GM23338 (cell line): ENCODE data around the gene DACH1. TPM values are rescaled to one million over a fixed set of nuclear protein-coding genes. Genes with fewer than 3 reads are reported as not detected.

Experiments used
- ATAC-seq: fragments of 200-7000 bp; cut with Tn5 transposase; 3 replicates; pipeline ENCODE4 v1.9.1; 2020
- DNase-seq: peaks from one replicate; pipeline ENCODE4 v3.0.0-alpha.2; 2015; ENCODE audit warnings: low spot score
- H2AFZ ChIP-seq: fragments of 200-600 bp; sonication (generic); 2 replicates; pipeline ENCODE4 v1.8.0; 2016; ENCODE audit warnings: antibody characterized with exemption, mild to moderate bottlenecking, moderate library complexity
- H3F3A ChIP-seq: fragments of 200-600 bp; sonication (generic); replicated peaks from 2 replicates; pipeline ENCODE4 v1.8.0; 2017; ENCODE audit warnings: antibody characterized with exemption, mixed run types, low read depth
- H3K27ac ChIP-seq: fragments of 200-600 bp; sonication (generic); 2 replicates; pipeline ENCODE4 v1.6.1; 2016; ENCODE audit warnings: low read depth
- H3K27me3 ChIP-seq: fragments of 200-600 bp; sonication (generic); 2 replicates; pipeline ENCODE4 v1.8.0; 2016; ENCODE audit warnings: mild to moderate bottlenecking, mixed run types, moderate library complexity; ENCODE audit not compliant: insufficient read depth
- H3K36me3 ChIP-seq: fragments of 200-600 bp; sonication (generic); 2 replicates; pipeline ENCODE4 v1.8.0; 2016; ENCODE audit warnings: mild to moderate bottlenecking; ENCODE audit not compliant: insufficient read depth
- H3K4me1 ChIP-seq: fragments of 200-600 bp; sonication (generic); 2 replicates; pipeline ENCODE4 v1.8.0; 2016; ENCODE audit warnings: mild to moderate bottlenecking, moderate library complexity; ENCODE audit not compliant: insufficient read depth
- H3K4me2 ChIP-seq: fragments of 200-600 bp; sonication (generic); 2 replicates; pipeline ENCODE4 v1.7.1; 2017; ENCODE audit warnings: mixed run types
- H3K4me3 ChIP-seq: fragments of 200-600 bp; sonication (generic); 2 replicates; pipeline ENCODE4 v1.6.1; 2016; ENCODE audit warnings: mixed run types
- H3K79me2 ChIP-seq: fragments of 200-600 bp; sonication (generic); replicated peaks from 2 replicates; pipeline ENCODE4 v1.8.0; 2017; ENCODE audit warnings: mild to moderate bottlenecking; ENCODE audit not compliant: insufficient read depth
- H3K9me2 ChIP-seq: fragments of 200-600 bp; sonication (generic); 2 replicates; pipeline ENCODE4 v1.8.0; 2017; ENCODE audit not compliant: insufficient read depth
- H4K20me1 ChIP-seq: fragments of 200-600 bp; sonication (generic); replicated peaks from 2 replicates; pipeline ENCODE4 v1.8.0; 2017; ENCODE audit warnings: mild to moderate bottlenecking; ENCODE audit not compliant: insufficient read depth
- H3K27ac Mint-ChIP-seq: 2 replicates; pipeline ENCODE4 v1.8.0; 2020; ENCODE audit warnings: inconsistent platforms, mild to moderate bottlenecking, moderate library complexity, mixed read lengths
- H3K27me3 Mint-ChIP-seq: 3 replicates; pipeline ENCODE4 v1.8.0; 2022; ENCODE audit warnings: low read depth, mild to moderate bottlenecking, moderate library complexity, mixed read lengths, inconsistent platforms; ENCODE audit not compliant: insufficient read depth, poor library complexity
- H3K36me3 Mint-ChIP-seq: 3 replicates; pipeline ENCODE4 v1.8.0; 2021; ENCODE audit warnings: low read depth, mild to moderate bottlenecking, inconsistent platforms, moderate library complexity, mixed read lengths
- H3K4me1 Mint-ChIP-seq: 3 replicates; pipeline ENCODE4 v1.8.0; 2020; ENCODE audit warnings: mild to moderate bottlenecking, inconsistent platforms, mixed read lengths
- H3K4me3 Mint-ChIP-seq: 3 replicates; pipeline ENCODE4 v1.8.0; 2021; ENCODE audit warnings: moderate library complexity, mild to moderate bottlenecking, inconsistent platforms, mixed read lengths
- H3K9me3 Mint-ChIP-seq: 3 replicates; pipeline ENCODE4 v1.8.0; 2020; ENCODE audit warnings: moderate library complexity, mild to moderate bottlenecking, inconsistent platforms, mixed read lengths
- CREB1 ChIP-seq: fragments of 250-450 bp; sonication (Bioruptor Pico); IDR thresholded peaks from 2 replicates; pipeline ENCODE4 v1.5.0; 2020; ENCODE audit warnings: low read depth, mild to moderate bottlenecking, moderate library complexity
- JUNB ChIP-seq: IDR thresholded peaks from one replicate; pipeline ENCODE4 v1.6.1; 2016; ENCODE audit warnings: antibody characterized with exemption; ENCODE audit not compliant: unreplicated experiment
- NANOG ChIP-seq: IDR thresholded peaks from 2 replicates; pipeline ENCODE4 v1.6.1; 2016; ENCODE audit warnings: antibody characterized with exemption, borderline replicate concordance
- ZNF331 ChIP-seq: fragments of 250-450 bp; sonication (Bioruptor Pico); IDR thresholded peaks from 2 replicates; pipeline ENCODE4 v1.5.0; 2020; ENCODE audit warnings: low read depth, mild to moderate bottlenecking, moderate library complexity
- ZNF462 ChIP-seq: fragments of 250-450 bp; sonication (Bioruptor Pico); IDR thresholded peaks from 2 replicates; pipeline ENCODE4 v1.5.0; 2020; ENCODE audit warnings: mild to moderate bottlenecking, moderate library complexity
- polyA plus RNA-seq: library from polyadenylated mRNA; unstranded; fragments of >200 nt; fragmentation: Nextera tagmentation; extraction: Ambion mirVana; gene quantifications from 2 replicates; pipeline ENCODE4 v1.2.1, GENCODE V29; 2016
- total RNA-seq: library from RNA; depleted of rRNA; stranded (reverse); fragments of >200 nt; shearing (Covaris generic); gene quantifications from 2 replicates; pipeline ENCODE4 v1.2.3, GENCODE V29; 2014

Gene DACH1
- total and polyA plus RNA-seq, 2 experiments from 2014 or later: 0.45 to 0.57 TPM

- no peak for TF ChIP-seq JUNB
- TF ChIP-seq CREB1 (CRISPR knock-in tag): no peak
- TF ChIP-seq ZNF462 (CRISPR knock-in tag): no peak
- no peak for TF ChIP-seq ZNF331
- peak; percentile 51; the same call in 1 of the 2 replicates for TF ChIP-seq NANOG
- Mint-ChIP-seq H3K27ac (peak overlapping the region; percentile 88), H3K4me3 (peak overlapping the region; percentile 8), H3K36me3 (no peaks in the 10 kb centered on the region), H3K9me3 (no peaks in the 10 kb centered on the region), H3K4me1 (peaks cover 38% of the 10 kb centered on the region), H3K27me3 (peaks cover 3% of the 10 kb centered on the region)
- Histone ChIP-seq H4K20me1 (no peaks in the 10 kb centered on the region), H3K27me3 (no peaks in the 10 kb centered on the region), H3K79me2 (no peaks in the 10 kb centered on the region), H3F3A (peaks cover 3% of the 10 kb centered on the region; the same call in 1 of the 2 replicates), H3K4me2 (peak overlapping the region; percentile 50), H3K9me2 (no peaks in the 10 kb centered on the region), H3K4me3 (peak overlapping the region; percentile 22), H3K4me1 (peaks cover 43% of the 10 kb centered on the region), H3K36me3 (no peaks in the 10 kb centered on the region), H2AFZ (no peak overlapping the region), H3K27ac (peak overlapping the region; percentile 82)
- ATAC-seq (peak; percentile 87), DNase-seq (peak; percentile 53)
Measured at GRCh38 chr13:71759651-71760511, 107.1 kb downstream of the DACH1 start.
